OCI-LY3 (cell line): ENCODE results near the gene FXR2.

ENCODE experiments used
- H2AFZ ChIP-seq: fragments of 200-600, 300-600 bp; shearing (Covaris generic); 2 replicates; pipeline ENCODE4 v1.6.0; 2014; ENCODE audit warnings: antibody characterized with exemption, low read depth, low read length
- H3K27ac ChIP-seq: fragments of 200-600, 300-600 bp; sonication (generic); 2 replicates; pipeline ENCODE4 v1.5.1; 2014; ENCODE audit warnings: mild to moderate bottlenecking, low read length, moderate library complexity, mixed read lengths
- H3K27me3 ChIP-seq: fragments of 200-600, 300-600 bp; sonication (generic); 2 replicates; pipeline ENCODE4 v1.6.1; 2014; ENCODE audit warnings: low read depth, low read length, mixed read lengths
- H3K36me3 ChIP-seq: fragments of 200-600, 300-600 bp; sonication (generic); replicated peaks from 2 replicates; pipeline ENCODE3; 2014; ENCODE audit warnings: low read depth, low read length, mixed read lengths
- H3K4me1 ChIP-seq: fragments of 300-600, 200-600 bp; sonication (generic); 2 replicates; pipeline ENCODE4 v1.6.1; 2014; ENCODE audit warnings: low read length, mixed read lengths
- H3K4me2 ChIP-seq: fragments of 200-600, 300-600 bp; sonication (generic); 2 replicates; pipeline ENCODE4 v1.6.1; 2014; ENCODE audit warnings: low read length, mixed read lengths
- H3K4me3 ChIP-seq: fragments of 300-600, 200-600 bp; sonication (generic); 2 replicates; pipeline ENCODE4 v1.5.1; 2014; ENCODE audit warnings: antibody characterized with exemption, mild to moderate bottlenecking, low read length, moderate library complexity
- H3K79me2 ChIP-seq: fragments of 300-600, 200-600 bp; shearing (Covaris generic); 2 replicates; pipeline ENCODE4 v1.6.1; 2014; ENCODE audit warnings: mild to moderate bottlenecking, low read length, mixed read lengths
- H3K9ac ChIP-seq: fragments of 300-600, 200-600 bp; shearing (Covaris generic); 2 replicates; pipeline ENCODE4 v1.6.0; 2014; ENCODE audit warnings: mild to moderate bottlenecking, low read length, moderate library complexity
- H3K9me3 ChIP-seq: fragments of 200-600, 300-600 bp; shearing (Covaris generic); 2 replicates; pipeline ENCODE4 v1.6.1; 2014; ENCODE audit warnings: low read length, mixed read lengths; ENCODE audit not compliant: insufficient read depth
- H4K20me1 ChIP-seq: fragments of 200-600, 300-600 bp; sonication (generic); 2 replicates; pipeline ENCODE4 v1.6.1; 2016; ENCODE audit warnings: low read length, mixed read lengths; ENCODE audit not compliant: insufficient read depth
- EZH2phosphoT487 ChIP-seq: fragments of 200-600 bp; shearing (Covaris generic); IDR thresholded peaks from 2 replicates; pipeline ENCODE4 v1.6.1; 2018; ENCODE audit warnings: antibody characterized with exemption, mixed run types, low read depth
- TF ChIP-seq, protein P1 (sequence below): fragments of 200-600, 300-600 bp; sonication (generic); IDR thresholded peaks from 2 replicates; pipeline ENCODE4 v1.5.1; 2014; ENCODE audit warnings: antibody characterized with exemption, low read length, low read depth

FXR2 gene

DNA sequence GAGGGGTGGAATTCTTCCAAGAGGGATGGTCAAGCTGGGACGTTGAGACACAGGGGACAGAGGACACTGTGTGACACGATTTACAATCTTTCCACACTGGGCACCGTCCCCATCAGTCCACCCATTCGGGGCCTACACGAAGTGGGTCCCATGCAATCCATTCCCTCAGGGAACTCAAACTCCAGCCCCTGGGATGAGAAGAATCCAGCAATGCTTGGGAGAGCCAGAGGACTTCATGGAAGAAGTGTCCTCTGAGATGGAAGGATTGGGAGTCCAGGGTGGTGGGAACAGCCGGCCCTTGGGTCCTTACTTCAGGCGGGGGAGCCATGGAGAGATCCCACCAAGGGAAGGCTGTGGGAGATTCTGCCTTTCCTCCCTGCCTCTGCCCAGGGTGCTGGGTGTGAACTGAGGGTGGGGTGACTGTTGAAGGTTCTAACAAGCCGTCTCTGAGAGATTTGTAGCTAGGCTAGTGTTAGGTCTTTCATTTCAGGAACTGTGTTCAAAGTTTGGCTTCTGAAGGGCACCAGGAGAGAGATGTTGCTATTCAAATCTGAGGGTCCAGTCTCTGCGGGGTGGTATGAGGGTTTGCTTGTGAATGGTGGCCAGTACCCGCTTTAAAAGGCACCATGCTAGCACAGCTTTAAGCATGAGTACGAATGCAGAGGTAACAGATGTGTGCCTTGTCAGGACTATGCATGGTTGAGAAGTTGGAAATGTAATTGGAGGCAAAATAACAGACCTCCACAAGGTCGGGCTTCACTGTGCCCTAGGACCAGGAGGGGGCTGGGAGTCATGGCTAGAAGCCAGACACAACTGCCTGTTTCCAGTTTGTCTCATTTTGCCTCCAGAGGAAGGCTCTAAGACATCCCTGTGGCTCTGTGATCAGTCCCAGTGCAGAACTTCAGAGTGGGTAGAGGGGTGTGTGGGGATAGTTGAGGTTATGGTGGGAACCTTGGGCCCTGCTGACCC, 38.0 kb upstream of the FXR2 start:
- no peak overlapping the region for H3K4me3 ChIP-seq
- TF ChIP-seq, protein P1, sequence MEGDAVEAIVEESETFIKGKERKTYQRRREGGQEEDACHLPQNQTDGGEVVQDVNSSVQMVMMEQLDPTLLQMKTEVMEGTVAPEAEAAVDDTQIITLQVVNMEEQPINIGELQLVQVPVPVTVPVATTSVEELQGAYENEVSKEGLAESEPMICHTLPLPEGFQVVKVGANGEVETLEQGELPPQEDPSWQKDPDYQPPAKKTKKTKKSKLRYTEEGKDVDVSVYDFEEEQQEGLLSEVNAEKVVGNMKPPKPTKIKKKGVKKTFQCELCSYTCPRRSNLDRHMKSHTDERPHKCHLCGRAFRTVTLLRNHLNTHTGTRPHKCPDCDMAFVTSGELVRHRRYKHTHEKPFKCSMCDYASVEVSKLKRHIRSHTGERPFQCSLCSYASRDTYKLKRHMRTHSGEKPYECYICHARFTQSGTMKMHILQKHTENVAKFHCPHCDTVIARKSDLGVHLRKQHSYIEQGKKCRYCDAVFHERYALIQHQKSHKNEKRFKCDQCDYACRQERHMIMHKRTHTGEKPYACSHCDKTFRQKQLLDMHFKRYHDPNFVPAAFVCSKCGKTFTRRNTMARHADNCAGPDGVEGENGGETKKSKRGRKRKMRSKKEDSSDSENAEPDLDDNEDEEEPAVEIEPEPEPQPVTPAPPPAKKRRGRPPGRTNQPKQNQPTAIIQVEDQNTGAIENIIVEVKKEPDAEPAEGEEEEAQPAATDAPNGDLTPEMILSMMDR, result no peak
- no peak for TF ChIP-seq EZH2phosphoT487
- H3K36me3 ChIP-seq, result no peaks in the 10 kb centered on the region

DNA sequence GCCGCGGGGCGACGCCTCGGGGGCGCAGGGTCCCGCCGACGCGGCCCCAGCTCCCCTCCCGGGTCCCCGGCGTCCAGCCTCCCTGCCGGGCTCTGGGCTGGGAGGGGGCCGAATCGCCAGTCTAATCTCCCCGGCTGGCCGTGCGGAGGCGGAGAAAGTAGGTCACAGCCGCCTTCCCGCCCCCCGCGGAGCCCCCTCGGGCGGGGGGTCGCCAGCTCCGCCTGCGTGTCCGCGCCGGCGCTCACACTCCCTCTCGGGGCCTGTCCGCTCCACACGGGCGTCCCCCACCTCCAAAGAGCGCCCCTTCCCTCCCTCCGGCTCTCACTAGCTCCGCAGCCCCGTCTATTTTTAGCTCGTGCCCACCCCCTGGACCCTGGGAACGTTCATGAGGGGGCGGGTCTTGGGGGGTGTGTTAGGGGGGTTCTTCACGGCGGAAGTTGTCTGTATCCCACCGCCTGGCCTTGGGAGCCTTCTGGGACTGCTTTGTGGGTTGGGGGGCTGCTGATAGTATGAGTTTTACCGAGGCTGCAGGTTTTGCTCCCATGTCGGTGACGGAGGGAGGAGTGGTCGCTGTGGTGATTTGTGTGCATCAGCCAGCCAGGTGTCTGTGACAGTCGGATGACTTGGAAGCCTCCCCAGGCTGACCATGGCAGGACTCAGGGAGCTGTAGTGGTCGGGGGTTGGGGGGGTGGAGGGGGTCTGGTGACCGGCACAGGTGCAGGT, 37.1 kb upstream of the FXR2 start:
- TF ChIP-seq EZH2phosphoT487, result no peak
- TF ChIP-seq, protein P1, result no peak
- H3K4me3 ChIP-seq, result no peak overlapping the region
- no peaks in the 10 kb centered on the region for H3K79me2 ChIP-seq
- no peak overlapping the region for H3K4me2 ChIP-seq
- H3K4me1 ChIP-seq, result no peaks in the 10 kb centered on the region
- H3K36me3 ChIP-seq, result no peaks in the 10 kb centered on the region
- no peaks in the 10 kb centered on the region for H3K27me3 ChIP-seq
- H3K27ac ChIP-seq, result no peak overlapping the region
- no peaks in the 10 kb centered on the region for H4K20me1 ChIP-seq
- no peaks in the 10 kb centered on the region for H3K9me3 ChIP-seq
- no peak overlapping the region for H2AFZ ChIP-seq
- no peak overlapping the region for H3K9ac ChIP-seq

More for the DNA sequence above, 38.0 kb upstream of the FXR2 start:
- Histone ChIP-seq H3K4me1 (no peaks in the 10 kb centered on the region), H3K9me3 (no peaks in the 10 kb centered on the region), H3K79me2 (no peaks in the 10 kb centered on the region), H3K9ac (no peak overlapping the region), H4K20me1 (no peaks in the 10 kb centered on the region), H3K27me3 (no peaks in the 10 kb centered on the region), H3K27ac (no peak overlapping the region), H3K4me2 (no peak overlapping the region), H2AFZ (no peak overlapping the region)

DNA sequence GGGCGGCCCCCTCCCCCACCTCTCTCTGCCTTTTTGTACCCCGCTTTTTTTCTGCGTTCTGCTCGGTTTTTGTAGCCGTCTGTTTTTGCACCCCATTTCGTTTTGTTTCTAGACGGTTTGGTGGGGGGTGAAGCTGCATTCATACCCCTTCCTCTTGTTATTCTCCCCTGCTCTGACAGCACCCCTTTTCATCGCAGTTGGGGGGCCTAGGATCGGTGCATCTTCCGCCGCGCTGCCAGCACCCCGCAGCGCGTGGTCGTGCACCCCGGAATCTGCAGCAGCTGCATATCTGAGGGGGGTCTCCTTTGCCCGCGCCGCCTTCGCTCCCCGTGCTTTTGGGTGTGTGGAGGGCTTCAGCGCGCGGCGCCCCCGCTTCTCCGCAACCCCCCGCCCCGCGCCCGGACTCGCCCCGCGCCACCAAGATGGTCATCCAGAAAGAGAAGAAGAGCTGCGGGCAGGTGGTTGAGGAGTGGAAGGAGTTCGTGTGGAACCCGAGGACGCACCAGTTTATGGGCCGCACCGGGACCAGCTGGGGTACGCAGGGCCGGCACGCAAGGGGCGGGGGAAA, 36.5 kb upstream of the FXR2 start:
- no peaks in the 10 kb centered on the region for H3K9me3 ChIP-seq
- H3K79me2 ChIP-seq, result no peaks in the 10 kb centered on the region
- TF ChIP-seq, protein P1, result no peak
- no peak for TF ChIP-seq EZH2phosphoT487
- H3K36me3 ChIP-seq, result no peaks in the 10 kb centered on the region
- no peak overlapping the region for H3K27ac ChIP-seq
- H3K27me3 ChIP-seq, result no peaks in the 10 kb centered on the region
- H3K9ac ChIP-seq, result no peak overlapping the region
- H3K4me3 ChIP-seq, result no peak overlapping the region
- no peaks in the 10 kb centered on the region for H4K20me1 ChIP-seq
- H3K4me2 ChIP-seq, result no peak overlapping the region
- no peak overlapping the region for H2AFZ ChIP-seq
- no peaks in the 10 kb centered on the region for H3K4me1 ChIP-seq

DNA sequence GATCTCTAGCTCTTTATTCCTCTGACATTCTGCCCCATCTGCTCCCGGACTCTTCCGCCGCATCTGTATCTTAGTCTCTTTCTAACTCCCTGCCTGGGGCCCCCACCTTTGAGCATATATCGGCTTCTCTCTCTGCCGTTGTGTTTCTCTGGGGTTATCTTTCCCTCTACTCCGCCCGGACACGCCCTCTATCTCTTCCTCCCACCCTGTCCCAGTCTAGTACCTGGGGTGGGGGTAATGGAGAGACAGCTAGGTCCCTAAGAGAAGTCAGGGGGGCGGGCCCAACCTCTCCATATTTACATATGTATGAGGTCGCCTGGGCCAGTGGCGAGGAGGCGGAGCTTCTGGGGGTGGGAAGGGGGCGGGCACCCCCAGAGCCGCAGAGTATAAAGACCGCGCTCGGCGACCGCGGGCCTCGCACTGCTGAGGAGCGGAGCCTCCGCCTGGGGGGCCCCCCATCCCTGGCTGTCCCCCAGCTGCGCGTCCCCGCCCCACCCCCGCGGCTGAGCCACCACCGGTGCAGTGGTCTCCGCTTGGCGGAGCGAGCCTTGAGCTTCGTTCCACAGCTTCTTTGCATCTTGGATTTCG, 35.9 kb upstream of the FXR2 start, which contains the start of gene ATP1B2:
Gene ATP1B2 (plus strand): TSS at position 418 of the 588 bp plus-strand sequence. CDS start 593 bp downstream, outside the sequence.
- Histone ChIP-seq H3K4me3 (no peak within 1 kb of the TSS), H3K27me3 (no peaks in the 10 kb centered on the region), H3K36me3 (no peaks in the 10 kb centered on the region), H3K4me2 (no peak within 1 kb of the TSS), H3K79me2 (no peaks in the 10 kb centered on the region), H3K9me3 (no peaks in the 10 kb centered on the region), H3K9ac (no peak within 1 kb of the TSS), H3K27ac (no peak within 1 kb of the TSS), H2AFZ (no peak within 1 kb of the TSS), H3K4me1 (no peaks in the 10 kb centered on the region), H4K20me1 (no peaks in the 10 kb centered on the region)
- TF ChIP-seq EZH2phosphoT487, result no peak
- TF ChIP-seq, protein P1, result no peak
